Measurements from ENCODE around the gene TVP23C.
A peak's percentile ranks its signal among the peaks of the same experiment; 100 is the strongest.
"Not testable (repeated sequence)": the region's sequence is repeated elsewhere in the genome, so short reads cannot be mapped to it uniquely, and the experiment has no call there.

The TVP23C gene

GRCh38 chr17:15526292-15527218 lies 36.7 kb downstream of the TVP23C start:
- DNase-seq = not testable (repeated sequence)

DNA sequence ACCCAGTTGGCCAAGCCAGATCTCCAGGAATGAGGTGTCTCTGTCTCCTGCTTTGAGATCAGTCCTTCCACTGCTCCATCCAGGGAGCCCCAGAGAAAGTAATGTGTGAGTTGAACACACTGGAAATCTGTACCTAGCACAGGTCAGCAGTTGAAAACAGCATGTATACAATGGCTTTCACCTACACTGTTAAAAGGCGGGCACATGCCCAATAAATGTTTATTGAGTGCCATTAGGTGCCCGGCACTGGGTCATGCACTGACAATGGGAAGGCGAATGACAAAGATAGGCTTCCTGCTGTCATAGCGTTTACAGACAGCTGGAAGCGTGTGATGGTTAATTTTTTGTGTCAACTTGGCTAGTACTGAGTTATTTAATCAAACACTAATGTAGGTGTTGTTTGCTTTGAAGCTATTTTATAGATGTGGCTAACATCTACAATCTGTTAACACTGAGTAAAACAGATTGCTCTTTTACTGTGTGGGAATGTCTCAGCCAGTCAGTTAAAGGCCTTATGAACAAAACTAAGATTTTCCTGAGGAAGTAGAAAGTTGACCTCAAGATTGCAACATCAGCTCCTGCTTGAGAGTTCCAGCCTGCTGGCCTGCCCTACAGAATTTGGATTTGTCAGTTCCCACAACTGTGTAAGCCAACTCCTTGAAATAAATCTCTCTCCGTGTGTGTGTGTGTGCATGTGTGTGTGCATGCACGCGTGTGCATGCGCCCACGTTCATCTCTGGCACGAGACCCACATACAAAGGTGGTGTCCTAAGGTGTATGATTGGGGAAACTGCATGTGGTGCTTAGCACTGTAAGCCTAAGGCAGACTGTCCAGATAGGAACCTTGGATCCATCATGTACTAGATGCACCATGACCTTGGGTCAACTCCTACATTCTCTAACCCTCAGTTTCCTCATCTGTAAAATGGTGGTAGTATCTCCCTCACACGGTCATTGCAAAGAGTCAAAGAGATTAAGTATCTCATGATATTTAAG lies 38.0 kb downstream of the TVP23C start:
- not testable (repeated sequence) for DNase-seq

GRCh38 chr17:15516150-15516549 lies 47.1 kb downstream of the TVP23C start:
- DNase-seq = no peak

DNA sequence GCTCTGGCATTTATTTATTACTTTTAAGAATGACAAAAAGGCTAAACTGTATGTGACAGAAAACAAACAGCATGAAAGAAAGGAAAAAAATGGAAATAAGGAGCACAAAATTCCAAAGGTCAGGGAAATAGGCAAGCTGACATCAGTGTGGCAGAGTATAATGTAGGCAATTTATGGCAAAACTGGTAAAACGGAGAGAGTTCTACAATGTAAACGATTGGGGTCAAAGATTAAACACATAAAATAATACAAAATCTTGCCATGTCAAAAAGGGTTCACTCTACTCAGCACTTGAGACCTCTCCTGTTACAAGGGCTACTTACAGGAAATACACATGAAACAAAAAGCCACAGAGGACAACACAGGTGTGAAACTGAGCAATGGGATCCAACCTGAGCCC lies 48.8 kb downstream of the TVP23C start:
- no peak for DNase-seq

DNA sequence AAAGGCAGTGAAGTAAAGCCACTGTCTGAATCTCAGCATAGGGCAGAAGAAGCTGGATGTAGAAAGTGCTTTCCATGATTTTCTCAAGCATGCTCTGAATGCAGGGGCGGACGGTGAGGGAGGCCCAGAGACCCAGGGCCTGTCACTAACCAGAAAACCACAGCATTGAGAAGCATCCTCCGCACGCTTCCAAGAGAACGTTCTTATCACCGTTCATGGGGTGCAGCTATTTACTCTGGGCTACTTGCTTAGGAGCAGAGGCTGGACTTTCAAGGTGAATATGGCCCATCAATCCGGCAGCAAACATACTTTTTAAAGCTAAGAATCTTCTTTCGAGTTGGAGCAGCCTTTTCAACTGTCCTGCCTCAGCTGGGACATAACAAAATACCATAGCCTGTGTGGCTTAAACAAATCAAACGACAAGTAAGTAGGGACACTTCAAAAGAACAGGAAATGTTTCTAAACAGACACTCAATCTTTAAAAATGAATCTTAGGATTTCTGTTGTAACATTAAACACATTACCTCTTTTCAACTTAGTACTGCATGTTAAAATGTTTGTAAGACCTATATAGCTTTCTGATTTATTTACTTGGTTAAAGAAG lies 49.3 kb downstream of the TVP23C start:
- no peak for DNase-seq

- no peak for DNase-seq
Observed at GRCh38 chr17:15513058-15513791, 50.1 kb downstream of the TVP23C start.

DNA sequence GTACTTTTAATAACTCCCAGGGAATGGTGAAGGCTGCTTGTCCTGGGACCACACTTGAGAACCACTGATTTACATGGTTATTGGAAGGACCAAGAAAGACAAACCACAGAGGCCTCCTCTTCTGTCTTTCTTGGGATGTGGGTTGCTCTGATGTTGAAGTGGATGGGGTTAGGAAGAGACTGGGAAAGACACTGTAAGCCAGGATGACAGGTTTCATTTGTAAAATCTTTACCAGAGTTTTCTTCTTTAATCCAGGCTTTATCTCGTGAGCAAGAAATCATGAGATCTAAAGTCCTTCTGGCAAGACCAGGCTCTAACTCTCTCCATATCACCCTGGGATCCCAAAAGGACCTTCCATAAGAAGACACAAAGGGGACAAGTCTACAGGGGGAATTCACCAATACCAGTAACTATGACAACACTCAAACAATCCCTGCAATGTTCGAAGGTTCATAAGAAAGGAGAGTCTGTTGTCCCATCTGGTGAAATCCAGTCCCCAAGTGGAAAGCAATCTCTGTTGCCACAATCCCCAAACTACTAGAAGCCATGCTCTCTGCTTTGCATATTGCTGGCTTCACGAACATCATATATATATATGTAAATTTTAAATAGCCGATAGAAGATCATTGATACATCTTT lies 51.1 kb downstream of the TVP23C start:
- no peak for DNase-seq

DNA sequence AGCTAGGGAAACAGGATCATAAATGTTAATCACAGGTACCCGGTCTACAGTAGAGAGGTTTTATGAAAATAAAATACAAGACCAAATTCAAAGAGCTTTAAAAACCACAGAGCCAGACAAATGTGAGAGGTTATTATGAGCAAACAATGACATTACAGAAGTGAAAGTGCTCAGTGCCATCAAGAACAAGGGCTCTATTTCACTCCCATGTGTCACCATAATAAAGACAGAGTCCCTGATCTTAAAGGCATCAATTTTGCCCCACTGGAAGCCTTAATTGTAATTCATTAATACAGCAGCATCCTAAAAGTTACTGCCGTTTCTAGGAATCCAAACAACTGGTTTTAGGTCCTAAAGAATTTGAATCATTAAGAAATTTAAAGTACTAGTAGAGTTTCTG lies 52.1 kb downstream of the TVP23C start:
- DNase-seq = no peak

DNA sequence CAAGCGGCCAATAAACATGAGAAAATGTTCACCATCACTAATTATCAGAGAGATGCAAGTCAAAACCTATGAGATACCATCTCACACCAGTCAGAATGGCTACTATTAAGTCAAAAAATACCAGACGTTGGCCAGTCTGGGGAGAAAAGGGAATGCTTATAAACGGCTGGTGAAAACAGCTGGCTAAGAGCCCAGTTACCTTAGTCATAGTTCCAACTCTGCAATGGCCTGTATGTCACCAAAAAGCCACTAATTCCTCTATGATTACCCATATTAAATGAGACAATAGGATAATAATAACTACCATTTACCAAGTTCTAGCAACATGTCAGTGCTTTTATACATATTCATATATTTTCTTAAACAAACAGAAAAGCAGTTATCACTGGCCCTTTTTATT lies 52.9 kb downstream of the TVP23C start:
- DNase-seq = no peak

- DNase-seq = no peak
Observed at GRCh38 chr17:15509095-15509494, 54.2 kb downstream of the TVP23C start.

- no peak for DNase-seq
Observed at GRCh38 chr17:15508466-15508865, 54.8 kb downstream of the TVP23C start.

DNA sequence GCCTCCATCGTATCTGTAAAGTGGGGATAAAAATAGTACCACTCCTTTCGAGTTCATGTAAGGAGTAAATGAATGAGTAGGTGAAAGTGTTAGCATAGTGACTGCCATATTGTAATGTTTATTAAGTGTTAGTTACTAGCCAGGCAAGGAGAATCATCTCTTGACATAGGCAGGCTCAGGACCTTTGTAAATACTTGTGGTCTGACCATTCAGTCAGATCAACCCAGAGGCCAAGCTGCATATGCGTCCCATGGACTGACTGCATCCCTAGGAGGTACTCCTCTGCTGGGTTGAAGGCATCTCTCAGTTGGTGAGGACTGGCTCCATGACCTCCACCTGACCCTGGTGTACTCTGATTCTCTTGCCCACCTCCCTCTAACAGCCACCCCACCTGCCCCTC lies 55.4 kb downstream of the TVP23C start:
- no peak for DNase-seq

- DNase-seq = no peak
Observed at GRCh38 chr17:15507001-15507400, 56.3 kb downstream of the TVP23C start.

DNA sequence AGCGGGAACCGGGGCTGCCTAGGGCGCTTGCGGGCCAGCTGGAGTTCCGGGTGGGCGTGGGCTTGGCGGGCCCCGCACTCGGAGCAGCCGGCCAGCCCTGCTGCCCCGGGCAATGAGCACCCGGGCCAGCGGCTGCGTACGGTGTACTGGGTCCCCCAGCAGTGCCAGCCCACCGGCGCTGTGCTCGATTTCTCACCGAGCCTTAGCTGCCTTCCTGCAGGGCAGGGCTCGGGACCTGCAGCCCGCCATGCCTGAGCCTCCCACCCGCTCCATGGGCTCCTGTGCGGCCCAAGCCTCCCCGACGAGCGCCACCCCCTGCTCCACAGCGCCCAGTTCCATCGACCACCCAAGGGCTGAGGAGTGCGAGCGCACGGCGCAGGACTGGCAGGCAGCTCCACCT lies 57.6 kb downstream of the TVP23C start:
- DNase-seq = not testable (repeated sequence)

- DNase-seq = no peak
Observed at GRCh38 chr17:15503731-15504130, 59.6 kb downstream of the TVP23C start.

DNA sequence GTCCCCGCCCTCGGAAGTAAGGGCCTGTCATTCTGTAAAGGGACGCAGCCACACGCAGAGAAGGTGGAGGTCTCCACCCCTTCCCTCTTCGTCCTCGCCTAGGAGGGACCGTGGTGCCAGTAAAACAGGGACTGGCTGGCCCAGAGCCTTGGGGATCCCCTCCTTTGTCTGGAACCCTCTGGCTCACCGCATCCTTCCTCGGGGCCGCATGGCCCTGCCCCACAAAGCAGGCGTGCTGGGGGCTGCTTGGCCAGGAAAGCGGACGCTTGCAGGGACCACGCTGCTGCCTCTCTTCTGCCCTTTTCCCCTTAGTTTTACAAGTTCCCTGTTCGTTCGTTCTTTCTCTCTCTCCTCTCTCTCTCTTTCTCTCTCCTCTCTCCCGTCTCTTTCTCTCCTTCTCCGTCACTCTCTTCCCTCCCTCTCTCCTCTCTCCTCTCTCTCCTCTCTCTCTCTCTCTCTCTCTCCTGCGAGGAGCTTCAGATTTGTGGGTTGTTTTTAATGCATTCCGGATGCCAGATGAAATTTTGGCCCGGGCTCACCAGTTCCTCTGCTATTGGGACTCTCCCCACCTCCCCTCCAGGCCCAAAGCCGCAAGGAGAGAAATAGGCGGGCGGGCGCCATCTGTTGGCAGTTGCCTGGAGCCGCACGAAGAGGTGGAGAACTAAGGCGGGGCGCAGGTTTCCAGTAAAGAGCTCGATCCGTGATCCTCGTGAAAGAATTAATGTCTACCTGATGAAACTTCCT lies 60.7 kb downstream of the TVP23C start:
- peak; percentile 48 to 73 for DNase-seq

- no peak for DNase-seq
Observed at GRCh38 chr17:15501793-15502192, 61.5 kb downstream of the TVP23C start.

GRCh38 chr17:15501282-15501681 lies 62.0 kb downstream of the TVP23C start:
- no peak for DNase-seq

- no peak for DNase-seq
Observed at GRCh38 chr17:15498107-15498506, 65.2 kb downstream of the TVP23C start.

DNA sequence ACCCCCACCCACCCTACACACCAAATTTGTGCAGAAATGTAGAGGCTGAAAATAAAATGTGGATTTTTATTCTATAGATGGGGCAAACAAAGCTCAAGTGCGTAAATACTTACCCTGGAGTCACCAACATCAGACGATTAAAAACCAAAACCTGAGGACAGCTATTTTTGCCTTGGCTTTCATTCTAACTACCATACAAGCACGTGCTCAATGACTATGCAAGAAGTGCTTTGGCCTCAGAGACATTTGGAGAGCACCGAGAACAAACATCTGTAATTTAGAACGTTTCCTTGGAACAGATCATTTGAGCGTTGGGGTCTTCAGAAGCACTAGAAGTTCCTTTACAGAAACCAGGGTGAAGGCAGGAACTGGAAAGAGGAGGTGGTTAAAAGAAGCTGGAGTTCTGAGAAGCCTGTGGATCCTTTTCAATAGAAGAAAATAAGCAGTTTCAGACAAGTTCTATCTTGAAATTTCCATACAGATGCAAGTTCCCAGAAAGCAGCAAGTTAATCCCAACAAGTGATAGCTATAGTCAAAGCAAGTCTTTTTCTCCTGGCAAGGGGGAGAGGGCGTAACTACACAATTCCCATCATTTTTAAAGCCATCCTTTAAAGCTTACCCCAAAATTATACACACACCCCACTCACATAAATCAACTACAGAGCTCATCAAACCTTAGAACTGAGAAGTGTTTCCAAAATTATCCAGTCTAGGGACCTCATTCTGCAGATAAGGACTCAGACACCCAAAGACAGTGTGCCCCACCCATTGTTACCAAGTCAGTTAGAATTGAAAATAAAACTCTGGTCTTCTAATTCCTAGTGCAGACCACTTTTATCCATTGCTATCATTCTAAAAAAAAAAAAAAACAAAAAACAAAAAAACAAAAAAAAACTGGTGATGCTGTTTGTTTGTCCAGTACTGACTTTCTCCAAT lies 66.3 kb downstream of the TVP23C start:
- DNase-seq = no peak
